ENCODE measurements around the gene CCDC141. TPM values are rescaled to one million over a fixed set of nuclear protein-coding genes. Genes with fewer than 3 reads are reported as not detected.

The CCDC141 gene
- polyA plus RNA-seq, 1 donor, result 0.30 TPM

GRCh38 chr2:178912416-178913048 is 137.4 kb downstream of the CCDC141 start:
- DNase-seq, result no peak

DNA sequence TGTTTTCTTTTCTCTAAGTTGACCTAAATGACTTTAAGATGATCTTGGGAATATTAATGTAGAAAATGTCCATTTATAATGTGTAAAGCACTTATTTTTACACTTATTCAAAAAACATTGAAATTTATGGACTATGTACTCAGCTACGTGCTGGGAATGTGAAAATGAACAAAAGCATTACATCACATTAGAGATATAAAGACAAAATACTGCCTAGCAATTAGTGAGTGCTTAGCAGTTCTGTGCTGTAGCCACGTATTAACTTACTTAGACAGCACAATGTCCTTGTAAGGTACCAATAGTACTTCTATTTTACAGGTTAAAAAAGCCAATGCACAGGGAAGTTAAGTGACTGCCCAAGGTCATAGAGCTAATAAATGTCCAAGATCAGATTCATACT is 138.9 kb downstream of the CCDC141 start:
- DNase-seq, result no peak

GRCh38 chr2:178910005-178910404 is 139.9 kb downstream of the CCDC141 start:
- no peak for DNase-seq

GRCh38 chr2:178909507-178909906 is 140.4 kb downstream of the CCDC141 start:
- DNase-seq, result no peak

DNA sequence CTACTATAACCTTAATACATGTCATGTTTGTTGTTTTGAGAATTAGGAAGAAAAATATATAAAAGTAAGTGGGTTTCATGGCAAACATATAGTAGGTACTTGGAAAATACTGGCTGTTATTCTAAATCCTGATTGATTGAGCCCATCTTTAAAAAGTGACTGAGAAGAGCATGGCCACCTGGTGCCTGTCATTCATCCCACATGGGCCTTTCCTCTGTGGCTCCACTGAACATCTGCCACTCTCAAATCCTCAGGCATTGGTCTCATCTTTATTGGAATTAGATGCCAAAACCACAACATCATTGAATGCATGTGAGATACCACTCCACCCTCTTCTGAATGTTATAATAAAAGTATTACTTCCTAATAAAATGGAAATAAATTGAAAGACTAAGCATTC is 141.1 kb downstream of the CCDC141 start:
- DNase-seq, result no peak

DNA sequence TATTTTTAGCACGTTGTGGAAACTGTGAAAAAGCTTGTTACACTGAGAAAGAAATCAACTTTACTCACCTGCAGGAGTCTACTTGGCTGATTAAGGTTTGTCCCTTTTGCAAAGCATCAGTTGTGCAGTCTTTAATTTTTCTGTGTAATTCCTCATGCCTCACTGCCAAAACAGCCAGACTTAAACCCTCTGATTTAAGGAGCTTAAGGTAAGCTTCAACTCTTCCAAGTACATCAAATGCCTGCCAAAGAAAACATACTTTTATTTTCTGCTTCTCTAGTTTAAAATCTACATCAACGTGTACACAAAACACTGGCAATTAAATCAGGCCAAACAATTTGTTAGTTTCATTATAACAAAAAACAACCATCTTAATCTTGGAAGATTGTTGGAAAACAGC is 144.7 kb downstream of the CCDC141 start:
- peak; percentile 6 for DNase-seq

DNA sequence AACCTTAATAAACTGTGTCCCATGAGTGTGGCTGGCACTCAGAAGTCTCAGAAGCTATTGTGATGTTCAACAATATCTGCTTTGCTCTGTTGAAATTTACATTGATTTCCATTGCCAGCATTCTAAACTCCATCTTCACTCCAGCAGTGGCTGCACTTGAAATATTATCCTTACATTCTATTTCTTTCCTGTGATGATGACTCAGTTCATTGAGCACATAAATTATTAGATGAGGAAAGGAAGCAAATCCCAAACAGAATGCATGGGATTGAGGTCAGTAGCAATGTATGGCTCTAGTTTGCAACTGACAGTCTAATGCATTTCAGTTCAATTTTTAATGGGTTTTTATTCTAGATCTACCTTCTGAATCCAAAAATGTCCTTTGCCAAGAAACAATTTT is 150.3 kb downstream of the CCDC141 start:
- no peak for DNase-seq

- no peak for DNase-seq
Measured at GRCh38 chr2:178895872-178896271, 154.1 kb downstream of the CCDC141 start.

- DNase-seq, result no peak
Measured at GRCh38 chr2:178895171-178895570, 154.8 kb downstream of the CCDC141 start.

- DNase-seq, result no peak
Measured at GRCh38 chr2:178892751-178893625, 156.9 kb downstream of the CCDC141 start.

- DNase-seq, result no peak
Measured at GRCh38 chr2:178891959-178892485, 157.9 kb downstream of the CCDC141 start.

GRCh38 chr2:178891265-178891958 is 158.5 kb downstream of the CCDC141 start:
- DNase-seq, result peak; percentile 77

DNA sequence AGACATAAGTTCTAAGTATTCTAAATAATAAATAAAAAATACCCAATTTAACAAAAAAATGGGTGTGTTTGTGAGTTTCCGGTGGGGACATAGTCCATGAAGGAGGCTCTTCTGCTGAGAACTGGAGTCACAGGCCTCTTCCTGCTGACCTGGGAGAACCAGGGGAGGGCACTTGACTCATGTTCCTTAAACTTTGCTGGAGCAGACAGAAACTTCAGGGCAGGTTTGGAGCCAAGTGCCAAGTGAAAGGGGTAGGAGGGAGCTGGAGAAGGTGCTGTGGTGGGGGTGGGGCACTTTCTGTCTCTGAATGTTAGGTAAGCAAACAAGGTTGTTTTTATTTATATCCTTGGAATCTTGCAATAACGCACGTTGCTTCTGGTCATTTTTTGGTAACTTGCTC is 163.9 kb downstream of the CCDC141 start:
- no peak for DNase-seq

GRCh38 chr2:178884440-178884839 is 165.5 kb downstream of the CCDC141 start:
- no peak for DNase-seq

GRCh38 chr2:178882666-178883440 is 167.1 kb downstream of the CCDC141 start:
- no peak for DNase-seq

DNA sequence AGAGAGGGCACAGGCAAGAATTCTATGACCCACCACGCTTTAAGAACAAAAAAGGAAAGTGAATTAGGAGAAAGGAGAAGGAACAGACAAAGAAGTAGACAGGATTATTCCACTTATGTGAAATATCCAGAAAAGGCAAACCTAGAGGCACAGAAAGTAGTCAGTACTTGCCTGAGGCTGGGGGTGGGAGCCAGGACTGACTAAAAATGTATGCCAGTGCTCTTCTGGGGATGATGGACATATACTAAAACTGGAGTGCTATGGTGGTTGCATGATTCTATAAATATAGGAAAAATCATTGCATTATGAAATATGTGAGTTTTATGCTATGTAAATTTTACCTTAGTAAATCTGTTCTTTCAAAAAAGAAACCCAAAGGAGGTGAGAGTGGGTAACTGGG is 168.9 kb downstream of the CCDC141 start:
- DNase-seq, result no peak

- no peak for DNase-seq
Measured at GRCh38 chr2:178880257-178880656, 169.7 kb downstream of the CCDC141 start.

DNA sequence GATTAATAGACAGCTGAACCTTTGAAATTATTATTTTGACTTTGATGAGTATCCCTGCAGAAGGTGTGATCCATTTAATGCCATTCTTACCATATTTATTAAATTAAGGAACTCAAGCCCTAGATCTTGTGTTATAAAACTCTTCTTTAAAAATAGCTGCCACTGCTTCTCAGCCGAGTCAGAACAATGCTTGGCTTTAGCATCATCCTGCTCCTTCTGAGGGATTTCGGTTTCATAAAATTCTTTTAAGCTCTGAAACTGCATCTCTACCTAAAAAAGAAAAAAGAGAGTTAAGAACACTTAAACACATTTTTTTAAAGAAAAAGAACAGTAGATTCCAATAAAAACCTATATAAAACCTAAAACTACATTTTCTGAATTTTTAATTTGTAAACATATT is 172.1 kb downstream of the CCDC141 start:
- DNase-seq, result no peak

- DNase-seq, result no peak
Measured at GRCh38 chr2:178874529-178875240, 175.3 kb downstream of the CCDC141 start.

- no peak for DNase-seq
Measured at GRCh38 chr2:178873912-178874311, 176.0 kb downstream of the CCDC141 start.

DNA sequence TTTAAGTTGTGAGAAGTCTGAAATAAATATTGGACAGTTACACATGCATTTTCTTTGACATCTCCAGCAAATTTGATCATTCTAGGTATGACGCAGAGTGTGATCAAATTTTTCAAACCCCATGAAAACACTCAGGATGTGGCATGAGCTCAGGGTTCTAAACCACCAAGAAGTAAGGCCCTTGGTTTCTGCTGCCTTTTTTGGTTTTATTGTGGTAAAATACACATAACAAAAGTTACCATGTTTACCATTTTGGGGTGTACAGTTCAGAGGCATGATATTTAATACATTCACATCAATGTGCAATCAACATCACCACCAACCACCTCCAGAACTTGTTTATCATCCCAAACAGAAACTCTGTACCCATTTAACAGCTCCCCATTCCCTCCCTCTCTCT is 178.4 kb downstream of the CCDC141 start:
- DNase-seq, result no peak

Measured in left kidney (tissue), 2 donors.